ENCODE data around the gene ERCC1. TPM values are rescaled to one million over a fixed set of nuclear protein-coding genes. Genes with fewer than 3 reads are reported as not detected.

Gene ERCC1
- total RNA-seq, 1 experiment from 2014 or later, result 57.3 TPM

GRCh38 chr19:45445139-45445538 lies 21.4 kb upstream of the ERCC1 start:
- no peak for TF ChIP-seq CTCF (conservative IDR thresholded peaks at IDR 0.05; ENCODE audit: low read depth, low read length)
- TF ChIP-seq EZH2 (IDR thresholded peaks at IDR 0.05; ENCODE audit: low read length, unreplicated experiment), result no peak
- no peak for TF ChIP-seq EZH2phosphoT487 (IDR thresholded peaks at IDR 0.05; ENCODE audit: borderline replicate concordance, low read length)
- Histone ChIP-seq H3K27me3 (ENCODE audit: low read length) (no peaks in the 10 kb centered on the region), H3F3A (ENCODE audit: low read length, unreplicated experiment) (no peaks in the 10 kb centered on the region), H3K79me2 (ENCODE audit: low read length) (no peaks in the 10 kb centered on the region), H3K4me2 (ENCODE audit: low read length) (no peak overlapping the region), H3K4me1 (ENCODE audit: insufficient read depth, low read length) (peaks cover 23% of the 10 kb centered on the region), H3K9me2 (replicated peaks; ENCODE audit: low read length) (no peaks in the 10 kb centered on the region), H3K9me3 (ENCODE audit: low read length) (no peaks in the 10 kb centered on the region), H3K27ac (ENCODE audit: low read length) (no peak overlapping the region), H4K20me1 (ENCODE audit: low read length) (no peaks in the 10 kb centered on the region), H3K4me3 (ENCODE audit: low read length) (no peak overlapping the region), H3K9ac (ENCODE audit: low read length) (no peak overlapping the region), H3K36me3 (ENCODE audit: low read depth, low read length) (no peaks in the 10 kb centered on the region), H2AFZ (ENCODE audit: low read length) (no peak overlapping the region)
- BruUV-seq (replicated peaks), result no TSS peak
- CTCF ChIA-PET, result interaction anchor here (0.8 to 1.0 kb wide), 2 partner anchors 22 to 33 kb away, joined by 3 read pairs; no protein-coding TSS in a partner anchor
- no peak for DNase-seq
- intact Hi-C loops (cut with micrococcal nuclease), result no loop called here
- POLR2A ChIA-PET (ENCODE audit: unreplicated experiment), result interaction anchor here (0.6 kb wide), 1 partner anchor 34 kb away, joined by 4 read pairs; no protein-coding TSS in a partner anchor
- no peak for ATAC-seq

- DNase-seq (peak; percentile 75), ATAC-seq (peak; percentile 48)
- peaks cover 21% of the 10 kb centered on the region for H3K4me1 ChIP-seq (ENCODE audit: insufficient read depth, low read length)
- H3K27ac ChIP-seq (ENCODE audit: low read length), result peak overlapping the region; percentile 52
- H3K9me2 ChIP-seq (replicated peaks; ENCODE audit: low read length), result no peaks in the 10 kb centered on the region
- no peaks in the 10 kb centered on the region for H4K20me1 ChIP-seq (ENCODE audit: low read length)
- no peaks in the 10 kb centered on the region for H3K79me2 ChIP-seq (ENCODE audit: low read length)
- intact Hi-C loops (cut with micrococcal nuclease), result no loop called here
- H3F3A ChIP-seq (ENCODE audit: low read length, unreplicated experiment), result no peaks in the 10 kb centered on the region
- no peak overlapping the region for H2AFZ ChIP-seq (ENCODE audit: low read length)
- H3K4me3 ChIP-seq (ENCODE audit: low read length), result peak overlapping the region; percentile 28; the same call in 1 of the 2 replicates
- H3K4me2 ChIP-seq (ENCODE audit: low read length), result peak overlapping the region; percentile 66
- ChIA-PET POLR2A (ENCODE audit: unreplicated experiment) (no interaction called here), CTCF (interaction anchor here (0.8 kb wide), 1 partner anchor 23 kb away, joined by 3 read pairs; no protein-coding TSS in a partner anchor)
- no TSS peak for BruUV-seq (replicated peaks)
- H3K9me3 ChIP-seq (ENCODE audit: low read length), result no peaks in the 10 kb centered on the region
- H3K36me3 ChIP-seq (ENCODE audit: low read depth, low read length), result no peaks in the 10 kb centered on the region
- H3K27me3 ChIP-seq (ENCODE audit: low read length), result no peaks in the 10 kb centered on the region
- TF ChIP-seq EZH2 (IDR thresholded peaks at IDR 0.05; ENCODE audit: low read length, unreplicated experiment) (no peak), CTCF (conservative IDR thresholded peaks at IDR 0.05; ENCODE audit: low read depth, low read length) (no peak), EZH2phosphoT487 (IDR thresholded peaks at IDR 0.05; ENCODE audit: borderline replicate concordance, low read length) (no peak)
- peak overlapping the region; percentile 52 for H3K9ac ChIP-seq (ENCODE audit: low read length)
These were observed 20.8 kb upstream of the ERCC1 start for GRCh38 chr19:45444318-45445041.

Measured in PC-3 (cell line).